Parathyroid adenoma (tissue), 2 donors: Measurements from ENCODE around the gene SOX8.
A peak's percentile ranks its signal among the peaks of the same experiment; 100 is the strongest.

Experiments used
- H2AFZ ChIP-seq: fragments of 300-600 bp; sonication (generic); one replicate; pipeline ENCODE4 v1.7.0; 2017; ENCODE audit warnings: antibody characterized with exemption, mild to moderate bottlenecking
- H3K27ac ChIP-seq: fragments of 300-600 bp; sonication (generic); one replicate; pipeline ENCODE4 v1.7.0; 2017
- H3K27me3 ChIP-seq: fragments of 300-600 bp; sonication (generic); one replicate; pipeline ENCODE4 v1.7.0; 2017; ENCODE audit warnings: low read length; ENCODE audit not compliant: control insufficient read depth, insufficient read depth
- H3K36me3 ChIP-seq: fragments of 300-600 bp; sonication (generic); one replicate; pipeline ENCODE4 v1.7.0; 2017; ENCODE audit warnings: low read length; ENCODE audit not compliant: control insufficient read depth, insufficient read depth
- H3K4me1 ChIP-seq: fragments of 300-600 bp; sonication (generic); one replicate; pipeline ENCODE4 v1.7.0; 2017; ENCODE audit warnings: control low read depth
- H3K4me2 ChIP-seq: fragments of 300-600 bp; sonication (generic); one replicate; pipeline ENCODE4 v1.7.0; 2017; ENCODE audit warnings: low read length
- H3K4me3 ChIP-seq: fragments of 300-600 bp; sonication (generic); one replicate; pipeline ENCODE4 v1.7.0; 2017; ENCODE audit warnings: low read depth, low read length
- H3K79me2 ChIP-seq: fragments of 300-600 bp; sonication (generic); one replicate; pipeline ENCODE4 v1.7.0; 2017; ENCODE audit warnings: control low read depth
- H3K9ac ChIP-seq: fragments of 300-600 bp; sonication (generic); one replicate; pipeline ENCODE4 v1.7.0; 2017; ENCODE audit warnings: mild to moderate bottlenecking
- H3K9me3 ChIP-seq: fragments of 300-600 bp; sonication (generic); one replicate; pipeline ENCODE4 v1.7.0; 2017; ENCODE audit warnings: low read length; ENCODE audit not compliant: control insufficient read depth
- CTCF ChIP-seq: fragments of 300-600 bp; sonication (generic); IDR thresholded peaks from one replicate; pipeline ENCODE4 v1.7.0; 2017; ENCODE audit warnings: antibody characterized with exemption, mild to moderate bottlenecking
- donor health status: primary hyperparathyroidism.

The SOX8 gene

GRCh38 chr16:981695-982144, at the start of gene SOX8:
Gene SOX8, plus strand, starts transcription at chr16:981770. Its CDS starts 153 bp downstream, at chr16:981923.
- H3K27ac ChIP-seq = no peak within 1 kb of the TSS
- no peaks in the 10 kb centered on the region for H3K36me3 ChIP-seq
- no peaks in the 10 kb centered on the region for H3K27me3 ChIP-seq
- H3K9me3 ChIP-seq = no peaks in the 10 kb centered on the region
- peak within 1 kb of the TSS; percentile 66 for H3K4me2 ChIP-seq
- no peaks in the 10 kb centered on the region for H3K4me1 ChIP-seq
- no peak within 1 kb of the TSS for H2AFZ ChIP-seq
- H3K4me3 ChIP-seq = peak within 1 kb of the TSS; percentile 11
- no peak within 1 kb of the TSS for H3K9ac ChIP-seq
- no peak for TF ChIP-seq CTCF
- H3K79me2 ChIP-seq = no peaks in the 10 kb centered on the region

GRCh38 chr16:932831-933330, 48.7 kb upstream of the SOX8 start:
- H3K9ac ChIP-seq = no peak overlapping the region
- no peaks in the 10 kb centered on the region for H3K36me3 ChIP-seq
- H3K4me3 ChIP-seq = no peak overlapping the region
- no peak overlapping the region for H3K4me2 ChIP-seq
- no peaks in the 10 kb centered on the region for H3K9me3 ChIP-seq
- no peaks in the 10 kb centered on the region for H3K79me2 ChIP-seq
- TF ChIP-seq CTCF = no peak
- H3K27me3 ChIP-seq = no peaks in the 10 kb centered on the region
- H2AFZ ChIP-seq = no peak overlapping the region
- no peaks in the 10 kb centered on the region for H3K4me1 ChIP-seq
- H3K27ac ChIP-seq = no peak overlapping the region

- H3K27me3 ChIP-seq = no peaks in the 10 kb centered on the region
- H3K4me3 ChIP-seq = no peak overlapping the region
- H3K36me3 ChIP-seq = no peaks in the 10 kb centered on the region
- no peak overlapping the region for H3K9ac ChIP-seq
- no peaks in the 10 kb centered on the region for H3K79me2 ChIP-seq
- H3K27ac ChIP-seq = no peak overlapping the region
- H3K4me2 ChIP-seq = no peak overlapping the region
- TF ChIP-seq CTCF = no peak
- H3K4me1 ChIP-seq = no peaks in the 10 kb centered on the region
- no peak overlapping the region for H2AFZ ChIP-seq
- H3K9me3 ChIP-seq = no peaks in the 10 kb centered on the region
These were observed 48.0 kb upstream of the SOX8 start for GRCh38 chr16:933581-933980.

- Histone ChIP-seq H3K27me3 (no peaks in the 10 kb centered on the region), H3K9ac (no peak overlapping the region), H2AFZ (no peak overlapping the region), H3K36me3 (no peaks in the 10 kb centered on the region), H3K27ac (no peak overlapping the region), H3K4me2 (no peak overlapping the region), H3K4me1 (no peaks in the 10 kb centered on the region), H3K4me3 (no peak overlapping the region), H3K9me3 (no peaks in the 10 kb centered on the region), H3K79me2 (no peaks in the 10 kb centered on the region)
- TF ChIP-seq CTCF = no peak
These were observed 47.4 kb upstream of the SOX8 start for GRCh38 chr16:934178-934577.

- Histone ChIP-seq H3K27me3 (no peaks in the 10 kb centered on the region), H3K79me2 (no peaks in the 10 kb centered on the region), H3K36me3 (no peaks in the 10 kb centered on the region), H3K9ac (no peak overlapping the region), H3K27ac (no peak overlapping the region), H3K4me2 (no peak overlapping the region), H2AFZ (no peak overlapping the region), H3K4me3 (no peak overlapping the region), H3K9me3 (no peaks in the 10 kb centered on the region), H3K4me1 (no peaks in the 10 kb centered on the region)
- TF ChIP-seq CTCF = no peak
These were observed 45.9 kb upstream of the SOX8 start for GRCh38 chr16:935684-936083.
